ENCODE results near the gene ZNF787.
"Not testable (repeated sequence)": the region's sequence is repeated elsewhere in the genome, so short reads cannot be mapped to it uniquely, and the experiment has no call there.

ZNF787 gene

DNA sequence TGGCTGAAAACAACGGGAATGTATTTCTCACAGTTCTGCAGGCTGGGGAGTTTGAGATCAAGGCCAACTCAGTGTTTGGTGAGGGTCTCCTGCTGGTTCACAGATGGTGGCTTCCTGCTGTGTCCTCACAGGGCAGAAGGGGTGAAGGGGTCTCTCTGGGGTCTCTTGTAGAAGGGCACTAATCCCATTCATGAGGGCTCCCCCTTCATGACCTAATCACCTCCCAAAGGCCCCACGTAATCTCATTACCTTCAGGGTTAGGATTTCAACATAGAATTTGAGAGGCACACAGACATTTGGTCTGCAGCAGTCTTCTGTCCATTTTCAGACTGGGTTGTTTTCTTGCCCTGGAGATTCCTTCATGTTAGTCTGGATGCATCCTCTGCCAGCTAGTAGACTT is 31.5 kb upstream of the ZNF787 start:
- Histone ChIP-seq H3K9me3 (ENCODE audit: low read length) (no peaks in the 10 kb centered on the region), H3F3A (ENCODE audit: insufficient read depth, low read length) (no peaks in the 10 kb centered on the region), H4K20me1 (ENCODE audit: insufficient read depth, low read length) (no peaks in the 10 kb centered on the region), H3K4me3 (ENCODE audit: low read depth, low read length, poor library complexity, severe bottlenecking) (no peak overlapping the region), H3K4me2 (ENCODE audit: low read length) (no peak overlapping the region), H2AFZ (ENCODE audit: low read length) (no peak overlapping the region), H3K27me3 (ENCODE audit: insufficient read depth, low read length) (no peaks in the 10 kb centered on the region), H3K79me2 (ENCODE audit: insufficient read depth, low read length) (no peaks in the 10 kb centered on the region; the same call in 1 of the 2 replicates), H3K9me2 (ENCODE audit: low read depth, low read length) (no peaks in the 10 kb centered on the region), H3K4me1 (ENCODE audit: insufficient read depth, low read length, severe bottlenecking) (no peaks in the 10 kb centered on the region), H3K9ac (ENCODE audit: low read length) (no peak overlapping the region), H3K27ac (ENCODE audit: low read depth, low read length, poor library complexity, severe bottlenecking) (no peak overlapping the region), H3K36me3 (ENCODE audit: insufficient read depth, low read length) (peaks cover 43% of the 10 kb centered on the region)
- TF ChIP-seq CTCF (IDR thresholded peaks at IDR 0.05; ENCODE audit: low read length) (no peak), EZH2 (IDR thresholded peaks at IDR 0.05; ENCODE audit: borderline replicate concordance, low read length) (no peak)

DNA sequence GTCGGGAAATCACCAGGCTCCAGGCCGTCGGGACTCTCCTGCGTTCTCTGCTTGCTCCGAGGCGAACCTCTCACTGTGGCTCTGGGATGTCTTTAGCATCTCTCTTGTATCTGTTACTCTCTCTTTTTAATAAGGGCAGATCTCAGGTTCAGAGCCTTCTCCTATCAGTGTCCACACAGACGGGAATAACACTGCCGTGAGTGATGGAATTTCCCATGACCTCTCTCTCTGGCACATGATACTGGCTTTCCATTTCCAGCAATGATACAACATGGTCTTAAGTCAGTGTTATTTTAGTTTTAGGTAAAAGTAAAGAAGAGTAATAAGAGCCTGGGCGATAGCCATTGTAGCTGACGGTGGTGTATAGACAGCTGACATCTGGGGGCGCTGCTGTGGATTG is 29.3 kb upstream of the ZNF787 start:
- H3F3A ChIP-seq (ENCODE audit: insufficient read depth, low read length) = no peaks in the 10 kb centered on the region
- no peaks in the 10 kb centered on the region for H3K4me1 ChIP-seq (ENCODE audit: insufficient read depth, low read length, severe bottlenecking)
- H3K4me3 ChIP-seq (ENCODE audit: low read depth, low read length, poor library complexity, severe bottlenecking) = no peak overlapping the region
- TF ChIP-seq EZH2 (IDR thresholded peaks at IDR 0.05; ENCODE audit: borderline replicate concordance, low read length) (no peak), CTCF (IDR thresholded peaks at IDR 0.05; ENCODE audit: low read length) (no peak)
- no peaks in the 10 kb centered on the region; the same call in 1 of the 2 replicates for H3K79me2 ChIP-seq (ENCODE audit: insufficient read depth, low read length)
- no peaks in the 10 kb centered on the region for H3K9me3 ChIP-seq (ENCODE audit: low read length)
- H3K27ac ChIP-seq (ENCODE audit: low read depth, low read length, poor library complexity, severe bottlenecking) = no peak overlapping the region
- H4K20me1 ChIP-seq (ENCODE audit: insufficient read depth, low read length) = no peaks in the 10 kb centered on the region
- H3K36me3 ChIP-seq (ENCODE audit: insufficient read depth, low read length) = peaks cover 40% of the 10 kb centered on the region
- no peak overlapping the region for H2AFZ ChIP-seq (ENCODE audit: low read length)
- H3K4me2 ChIP-seq (ENCODE audit: low read length) = no peak overlapping the region
- H3K9me2 ChIP-seq (ENCODE audit: low read depth, low read length) = no peaks in the 10 kb centered on the region
- H3K27me3 ChIP-seq (ENCODE audit: insufficient read depth, low read length) = no peaks in the 10 kb centered on the region
- H3K9ac ChIP-seq (ENCODE audit: low read length) = no peak overlapping the region

- Histone ChIP-seq H3K27me3 (ENCODE audit: insufficient read depth, low read length) (no peaks in the 10 kb centered on the region), H3K36me3 (ENCODE audit: insufficient read depth, low read length) (peaks cover 34% of the 10 kb centered on the region), H3F3A (ENCODE audit: insufficient read depth, low read length) (no peaks in the 10 kb centered on the region), H3K4me3 (ENCODE audit: low read depth, low read length, poor library complexity, severe bottlenecking) (no peak overlapping the region), H3K9me2 (ENCODE audit: low read depth, low read length) (no peaks in the 10 kb centered on the region), H3K9me3 (ENCODE audit: low read length) (no peaks in the 10 kb centered on the region), H3K79me2 (ENCODE audit: insufficient read depth, low read length) (no peaks in the 10 kb centered on the region; the same call in 1 of the 2 replicates), H3K27ac (ENCODE audit: low read depth, low read length, poor library complexity, severe bottlenecking) (no peak overlapping the region), H3K9ac (ENCODE audit: low read length) (no peak overlapping the region), H4K20me1 (ENCODE audit: insufficient read depth, low read length) (no peaks in the 10 kb centered on the region), H2AFZ (ENCODE audit: low read length) (no peak overlapping the region), H3K4me1 (ENCODE audit: insufficient read depth, low read length, severe bottlenecking) (no peaks in the 10 kb centered on the region), H3K4me2 (ENCODE audit: low read length) (no peak overlapping the region)
- no peak for TF ChIP-seq CTCF (IDR thresholded peaks at IDR 0.05; ENCODE audit: low read length)
- no peak for TF ChIP-seq EZH2 (IDR thresholded peaks at IDR 0.05; ENCODE audit: borderline replicate concordance, low read length)
Observed at GRCh38 chr19:56149656-56150038, 28.6 kb upstream of the ZNF787 start.

DNA sequence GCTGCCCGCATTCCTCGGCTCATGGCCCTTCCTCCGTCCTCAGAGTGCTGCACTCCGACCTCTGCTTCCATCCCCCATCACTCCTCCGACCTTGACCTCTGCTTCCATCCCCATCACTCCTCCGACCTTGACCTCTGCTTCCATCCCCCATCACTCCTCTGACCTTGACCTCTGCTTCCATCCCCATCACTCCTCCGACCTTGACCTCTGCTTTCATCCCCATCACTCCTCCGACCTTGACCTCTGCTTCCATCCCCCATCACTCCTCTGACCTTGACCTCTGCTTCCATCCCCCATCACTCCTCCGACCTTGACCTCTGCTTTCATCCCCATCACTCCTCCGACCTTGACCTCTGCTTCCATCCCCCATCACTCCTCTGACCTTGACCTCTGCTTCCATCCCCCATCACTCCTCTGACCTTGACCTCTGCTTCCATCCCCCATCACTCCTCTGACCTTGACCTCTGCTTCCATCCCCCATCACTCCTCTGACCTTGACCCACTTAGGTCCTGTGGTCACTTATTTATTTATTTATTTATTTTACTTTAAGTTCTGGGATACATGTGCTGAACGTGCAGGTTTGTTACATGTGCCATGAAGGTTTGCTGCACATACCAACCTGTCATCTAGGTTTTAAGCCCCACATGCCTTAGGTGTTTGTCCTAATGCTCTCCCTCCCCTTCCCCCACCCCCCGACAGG is 28.0 kb upstream of the ZNF787 start:
- not testable (repeated sequence) for H3K9me2 ChIP-seq (ENCODE audit: low read depth, low read length); H3K9me3 ChIP-seq (ENCODE audit: low read length); H3K27me3 ChIP-seq (ENCODE audit: insufficient read depth, low read length); H3K27ac ChIP-seq (ENCODE audit: low read depth, low read length, poor library complexity, severe bottlenecking); H3K4me2 ChIP-seq (ENCODE audit: low read length); H3K9ac ChIP-seq (ENCODE audit: low read length); H2AFZ ChIP-seq (ENCODE audit: low read length); H3K4me3 ChIP-seq (ENCODE audit: low read depth, low read length, poor library complexity, severe bottlenecking); H4K20me1 ChIP-seq (ENCODE audit: insufficient read depth, low read length); H3F3A ChIP-seq (ENCODE audit: insufficient read depth, low read length); H3K79me2 ChIP-seq (ENCODE audit: insufficient read depth, low read length); H3K4me1 ChIP-seq (ENCODE audit: insufficient read depth, low read length, severe bottlenecking)
- peaks cover 31% of the 10 kb centered on the region for H3K36me3 ChIP-seq (ENCODE audit: insufficient read depth, low read length)

Data from OCI-LY1 (cell line).